ENCODE measurements around the gene KMT2A. TPM values are rescaled to one million over a fixed set of nuclear protein-coding genes. Genes with fewer than 3 reads are reported as not detected.

KMT2A gene
- total RNA-seq, 2 donors from 2014 or later = 62.6 to 209 TPM

DNA sequence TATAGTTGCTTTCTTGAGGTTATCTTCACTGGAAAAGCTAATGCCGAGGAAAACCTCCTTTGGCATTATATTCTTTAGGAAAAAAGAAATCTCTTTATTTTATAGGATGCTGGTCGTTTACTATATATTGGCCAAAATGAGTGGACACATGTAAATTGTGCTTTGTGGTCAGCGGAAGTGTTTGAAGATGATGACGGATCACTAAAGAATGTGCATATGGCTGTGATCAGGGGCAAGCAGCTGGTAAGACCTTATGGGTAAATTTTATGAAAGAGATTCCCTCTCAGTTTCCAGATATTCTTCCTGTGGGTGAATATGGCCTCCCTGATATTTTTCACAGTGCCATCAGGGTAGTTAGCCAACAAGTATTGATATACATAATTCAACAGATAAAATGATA, 61.5 kb downstream of the KMT2A start:
- no peaks in the 10 kb centered on the region for H3K9me3 ChIP-seq
- DNase-seq (no peak), ATAC-seq (no peak)
- TF ChIP-seq, protein P1, sequence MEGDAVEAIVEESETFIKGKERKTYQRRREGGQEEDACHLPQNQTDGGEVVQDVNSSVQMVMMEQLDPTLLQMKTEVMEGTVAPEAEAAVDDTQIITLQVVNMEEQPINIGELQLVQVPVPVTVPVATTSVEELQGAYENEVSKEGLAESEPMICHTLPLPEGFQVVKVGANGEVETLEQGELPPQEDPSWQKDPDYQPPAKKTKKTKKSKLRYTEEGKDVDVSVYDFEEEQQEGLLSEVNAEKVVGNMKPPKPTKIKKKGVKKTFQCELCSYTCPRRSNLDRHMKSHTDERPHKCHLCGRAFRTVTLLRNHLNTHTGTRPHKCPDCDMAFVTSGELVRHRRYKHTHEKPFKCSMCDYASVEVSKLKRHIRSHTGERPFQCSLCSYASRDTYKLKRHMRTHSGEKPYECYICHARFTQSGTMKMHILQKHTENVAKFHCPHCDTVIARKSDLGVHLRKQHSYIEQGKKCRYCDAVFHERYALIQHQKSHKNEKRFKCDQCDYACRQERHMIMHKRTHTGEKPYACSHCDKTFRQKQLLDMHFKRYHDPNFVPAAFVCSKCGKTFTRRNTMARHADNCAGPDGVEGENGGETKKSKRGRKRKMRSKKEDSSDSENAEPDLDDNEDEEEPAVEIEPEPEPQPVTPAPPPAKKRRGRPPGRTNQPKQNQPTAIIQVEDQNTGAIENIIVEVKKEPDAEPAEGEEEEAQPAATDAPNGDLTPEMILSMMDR (IDR thresholded peaks at IDR 0.05) = no peak
- TF ChIP-seq POLR2A (IDR thresholded peaks at IDR 0.05) = no peak
- H3K4me1 ChIP-seq = no peaks in the 10 kb centered on the region
- H3K27me3 ChIP-seq = no peaks in the 10 kb centered on the region
- intact Hi-C loops (cut with DNase I) = no loop called here
- peaks cover 35 to 73% of the 10 kb centered on the region in 2 donors for H3K36me3 ChIP-seq (replicated peaks in 1 of 2; ENCODE audit: insufficient read depth in 1 of 2, low read depth in 2 of 2)
- no peak overlapping the region for H3K27ac ChIP-seq
- 84 to 86% methylated on average over 4 of the region's 4 CpGs for WGBS, 2 donors
- no peak overlapping the region for H3K4me3 ChIP-seq

DNA sequence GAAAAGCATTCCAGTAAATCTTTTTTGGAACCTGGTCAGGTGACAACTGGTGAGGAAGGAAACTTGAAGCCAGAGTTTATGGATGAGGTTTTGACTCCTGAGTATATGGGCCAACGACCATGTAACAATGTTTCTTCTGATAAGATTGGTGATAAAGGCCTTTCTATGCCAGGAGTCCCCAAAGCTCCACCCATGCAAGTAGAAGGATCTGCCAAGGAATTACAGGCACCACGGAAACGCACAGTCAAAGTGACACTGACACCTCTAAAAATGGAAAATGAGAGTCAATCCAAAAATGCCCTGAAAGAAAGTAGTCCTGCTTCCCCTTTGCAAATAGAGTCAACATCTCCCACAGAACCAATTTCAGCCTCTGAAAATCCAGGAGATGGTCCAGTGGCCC, 66.9 kb downstream of the KMT2A start:
- Histone ChIP-seq H3K9me3 (no peaks in the 10 kb centered on the region), H3K4me3 (no peak overlapping the region), H3K36me3 (replicated peaks in 1 of 2; ENCODE audit: insufficient read depth in 1 of 2, low read depth in 2 of 2) (peaks cover 33 to 58% of the 10 kb centered on the region in 2 donors), H3K27ac (no peak overlapping the region), H3K4me1 (no peaks in the 10 kb centered on the region), H3K27me3 (no peaks in the 10 kb centered on the region)
- WGBS, 2 donors = 35 to 36% methylated on average over 3 of the region's 3 CpGs
- DNase-seq = no peak
- intact Hi-C loops (cut with DNase I) = loop anchor here (10.0 kb wide), 2 partner anchors 108 to 252 kb away; no protein-coding TSS in a partner anchor
- ATAC-seq = no peak
- TF ChIP-seq POLR2A (IDR thresholded peaks at IDR 0.05) = no peak
- TF ChIP-seq, protein P1 (IDR thresholded peaks at IDR 0.05) = no peak

DNA sequence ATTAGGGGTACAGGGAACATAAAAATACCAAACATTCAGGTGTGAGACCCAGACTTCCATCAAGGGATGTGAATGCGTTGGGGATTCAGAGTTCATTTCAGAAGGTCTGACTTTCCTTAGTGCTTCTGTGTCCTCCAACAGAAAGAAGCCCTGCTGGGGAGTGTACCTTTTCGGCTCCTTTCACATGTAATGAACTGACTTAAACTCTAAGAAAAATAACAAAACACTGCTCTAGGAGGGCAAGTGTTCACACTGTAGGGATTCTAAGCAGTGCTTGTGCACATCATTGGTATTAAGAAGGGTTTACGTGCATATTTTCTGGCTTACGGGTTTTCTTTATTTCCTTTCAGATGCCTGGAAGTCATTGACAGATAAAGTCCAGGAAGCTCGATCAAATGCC, 75.3 kb downstream of the KMT2A start:
- Histone ChIP-seq H3K36me3 (replicated peaks in 1 of 2; ENCODE audit: insufficient read depth in 1 of 2, low read depth in 2 of 2) (peaks cover 8 to 40% of the 10 kb centered on the region in 2 donors), H3K27ac (no peak overlapping the region), H3K27me3 (no peaks in the 10 kb centered on the region), H3K4me1 (no peaks in the 10 kb centered on the region), H3K9me3 (no peaks in the 10 kb centered on the region), H3K4me3 (no peak overlapping the region)
- no peak for ATAC-seq
- TF ChIP-seq, protein P1 (IDR thresholded peaks at IDR 0.05) = no peak
- no peak for TF ChIP-seq POLR2A (IDR thresholded peaks at IDR 0.05)
- no peak for DNase-seq
- WGBS, 2 donors = 93 to 94% methylated on average over 5 of the region's 5 CpGs
- intact Hi-C loops (cut with DNase I) = no loop called here

DNA sequence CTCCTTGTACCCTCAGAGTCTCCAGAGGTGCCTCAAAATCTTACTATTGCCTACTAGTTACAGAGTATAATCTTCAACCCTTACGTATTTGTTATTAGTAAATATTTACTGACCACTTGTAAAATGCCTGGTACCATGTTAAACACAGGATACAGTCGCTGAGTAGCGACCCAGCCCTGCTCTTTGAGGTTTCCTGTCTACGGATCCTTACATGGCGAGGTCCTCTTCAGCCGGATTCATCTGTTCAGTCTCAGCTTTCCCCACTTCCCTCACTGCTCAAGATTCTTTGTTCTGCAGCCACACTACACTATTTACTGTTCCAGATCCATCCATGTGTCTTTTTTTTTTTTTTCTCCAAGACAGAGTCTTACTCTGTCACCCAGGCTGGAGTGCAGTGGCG, 77.8 kb downstream of the KMT2A start:
- Histone ChIP-seq H3K36me3 (replicated peaks in 1 of 2; ENCODE audit: insufficient read depth in 1 of 2, low read depth in 2 of 2) (peaks cover 8 to 34% of the 10 kb centered on the region in 2 donors), H3K4me1 (no peaks in the 10 kb centered on the region), H3K27me3 (no peaks in the 10 kb centered on the region), H3K4me3 (no peak overlapping the region), H3K27ac (no peak overlapping the region), H3K9me3 (no peaks in the 10 kb centered on the region)
- no peak for DNase-seq
- TF ChIP-seq, protein P1 (IDR thresholded peaks at IDR 0.05) = no peak
- no peak for TF ChIP-seq POLR2A (IDR thresholded peaks at IDR 0.05)
- ATAC-seq = no peak
- intact Hi-C loops (cut with DNase I) = no loop called here
- WGBS, 2 donors = 63 to 82% methylated on average over 7 of the region's 7 CpGs

DNA sequence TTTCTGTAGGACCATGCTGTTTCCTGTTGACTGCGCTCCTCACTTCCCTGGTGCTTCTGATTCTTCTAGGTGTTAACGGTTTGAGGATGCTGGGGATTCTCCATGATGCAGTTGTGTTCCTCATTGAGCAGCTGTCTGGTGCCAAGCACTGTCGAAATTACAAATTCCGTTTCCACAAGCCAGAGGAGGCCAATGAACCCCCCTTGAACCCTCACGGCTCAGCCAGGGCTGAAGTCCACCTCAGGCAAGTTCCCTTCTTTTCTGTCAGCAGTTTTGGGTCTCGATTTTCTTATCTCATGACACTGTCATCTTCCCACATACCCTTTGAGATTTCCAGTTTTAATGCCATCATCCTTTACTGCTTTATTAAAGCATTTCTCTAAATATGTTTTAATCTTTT, 83.3 kb downstream of the KMT2A start:
- Histone ChIP-seq H3K36me3 (replicated peaks in 1 of 2; ENCODE audit: insufficient read depth in 1 of 2, low read depth in 2 of 2) (peaks cover 0 to 36% of the 10 kb centered on the region in 2 donors), H3K27ac (no peak overlapping the region)

More for the DNA sequence above, 83.3 kb downstream of the KMT2A start:
- H3K27me3 ChIP-seq = no peaks in the 10 kb centered on the region
- intact Hi-C loops (cut with DNase I) = no loop called here
- ATAC-seq = no peak
- TF ChIP-seq, protein P1 (IDR thresholded peaks at IDR 0.05) = no peak
- TF ChIP-seq POLR2A (IDR thresholded peaks at IDR 0.05) = no peak
- no peak for DNase-seq
- H3K4me3 ChIP-seq = no peak overlapping the region
- no peaks in the 10 kb centered on the region for H3K4me1 ChIP-seq
- 75 to 89% methylated on average over 6 of the region's 6 CpGs for WGBS, 2 donors
- H3K9me3 ChIP-seq = no peaks in the 10 kb centered on the region
